8988T (cell line): ENCODE data around the gene FLT3.
"Not testable (repeated sequence)": the region's sequence is repeated elsewhere in the genome, so short reads cannot be mapped to it uniquely, and the experiment has no call there.

Experiments
- DNase-seq: peaks from one replicate; pipeline ENCODE4 v3.0.0; 2011

The FLT3 gene

GRCh38 chr13:27971236-27971645 is 129.1 kb downstream of the FLT3 start:
- no peak for DNase-seq

GRCh38 chr13:27970382-27971235 is 129.8 kb downstream of the FLT3 start:
- no peak for DNase-seq

DNA sequence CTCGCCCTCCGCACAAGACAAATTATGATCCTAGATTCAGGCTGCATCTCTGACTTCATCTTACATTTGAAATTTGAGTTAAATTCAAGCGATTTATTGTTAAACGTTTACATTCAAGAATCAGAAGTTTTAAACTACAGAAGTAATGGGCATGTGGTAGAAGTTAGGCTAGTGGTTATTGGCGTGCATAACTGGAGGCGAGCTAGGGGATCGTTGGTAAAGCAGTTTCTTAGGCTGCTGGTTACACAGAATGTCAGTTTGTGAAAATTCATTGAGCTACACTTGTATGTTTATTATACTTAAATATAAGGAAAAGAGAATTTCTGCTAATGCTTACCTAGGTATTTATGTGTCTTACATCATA is 130.5 kb downstream of the FLT3 start:
- DNase-seq, result no peak

- peak; percentile 87 for DNase-seq
Measured at GRCh38 chr13:27969082-27969865, 131.1 kb downstream of the FLT3 start, which contains the start of gene CDX2. Gene CDX2, minus strand, starts transcription at chr13:27969315. Its CDS starts 309 bp downstream, at chr13:27969006.

GRCh38 chr13:27968316-27969081 is 131.9 kb downstream of the FLT3 start:
- peak; percentile 82 for DNase-seq

- peak; percentile 79 for DNase-seq
Measured at GRCh38 chr13:27967736-27968315, 132.6 kb downstream of the FLT3 start.

GRCh38 chr13:27967203-27967735 is 133.1 kb downstream of the FLT3 start:
- DNase-seq, result peak; percentile 33

DNA sequence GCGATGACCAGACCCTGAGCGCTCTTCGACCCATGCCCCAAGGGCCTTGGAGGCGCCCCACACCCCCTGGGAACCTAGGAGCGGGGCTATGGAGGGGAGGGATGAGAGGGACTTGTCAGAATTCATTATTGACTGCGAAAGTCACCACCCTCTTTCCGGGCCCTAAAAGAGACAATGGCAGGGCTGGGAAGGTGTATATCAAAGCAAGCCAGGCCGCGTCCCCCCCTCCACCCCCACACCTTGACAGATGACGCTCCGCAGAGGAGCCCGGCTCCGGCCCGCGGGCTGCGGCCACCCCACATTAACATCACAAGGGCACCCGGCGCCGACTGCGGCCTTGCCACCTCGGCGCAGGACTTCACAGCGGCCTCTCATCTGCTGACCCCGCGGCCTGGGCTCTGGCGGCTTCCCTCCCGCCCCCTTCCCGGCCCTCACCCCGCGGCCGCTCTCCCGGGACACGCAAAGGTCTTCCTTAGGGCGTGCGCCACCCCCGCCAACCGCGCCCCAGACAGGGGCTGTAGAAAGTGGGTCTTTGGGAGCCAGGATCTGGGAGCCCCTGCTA is 133.7 kb downstream of the FLT3 start:
- no peak for DNase-seq

DNA sequence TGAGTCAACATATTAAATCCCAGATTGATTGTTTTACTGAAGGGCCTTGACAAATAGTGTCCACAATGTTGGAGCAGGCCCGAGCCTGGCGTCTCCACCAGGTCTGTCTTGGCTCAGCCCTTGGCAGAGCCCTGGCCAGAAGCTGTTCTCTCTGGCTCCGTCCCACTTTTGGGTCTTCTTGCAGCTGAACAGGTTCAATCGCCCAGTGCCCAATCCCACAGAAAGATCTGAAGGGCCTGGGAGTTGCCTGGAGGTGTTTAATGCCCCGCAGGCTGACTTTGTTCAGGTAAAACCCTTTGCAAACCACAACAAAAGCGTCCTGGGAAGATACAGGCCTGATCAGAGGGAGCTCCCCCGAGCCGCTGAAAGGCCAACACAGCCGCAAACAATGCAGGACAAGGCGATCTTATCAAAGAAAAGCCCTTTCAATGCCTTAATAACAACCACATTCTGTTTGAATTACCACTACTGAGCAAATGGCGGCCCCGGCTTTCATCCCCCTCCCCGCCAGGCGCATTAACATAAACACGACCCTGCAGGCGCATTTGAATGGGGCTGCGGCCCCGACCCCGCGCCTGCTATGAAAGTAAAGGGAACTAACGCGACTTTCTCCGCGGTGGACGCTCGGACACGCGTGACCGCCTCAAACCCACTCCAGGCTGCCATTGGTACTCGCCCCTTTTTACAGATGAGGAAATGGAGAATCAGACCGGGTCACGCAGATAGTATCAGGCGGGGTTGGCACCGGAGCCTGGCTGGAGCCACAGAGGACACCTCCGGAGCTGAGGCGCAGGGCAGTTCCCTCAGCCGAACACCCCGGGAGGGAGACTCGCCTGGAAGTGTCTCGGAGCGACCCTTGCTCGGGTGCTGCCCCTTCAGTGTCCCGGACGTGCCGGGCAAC is 134.4 kb downstream of the FLT3 start:
- no peak for DNase-seq

- no peak for DNase-seq
Measured at GRCh38 chr13:27965343-27965739, 135.0 kb downstream of the FLT3 start.

- DNase-seq, result no peak
Measured at GRCh38 chr13:27964741-27965323, 135.5 kb downstream of the FLT3 start.

- DNase-seq, result not testable (repeated sequence)
Measured at GRCh38 chr13:27964206-27964605, 136.2 kb downstream of the FLT3 start.

DNA sequence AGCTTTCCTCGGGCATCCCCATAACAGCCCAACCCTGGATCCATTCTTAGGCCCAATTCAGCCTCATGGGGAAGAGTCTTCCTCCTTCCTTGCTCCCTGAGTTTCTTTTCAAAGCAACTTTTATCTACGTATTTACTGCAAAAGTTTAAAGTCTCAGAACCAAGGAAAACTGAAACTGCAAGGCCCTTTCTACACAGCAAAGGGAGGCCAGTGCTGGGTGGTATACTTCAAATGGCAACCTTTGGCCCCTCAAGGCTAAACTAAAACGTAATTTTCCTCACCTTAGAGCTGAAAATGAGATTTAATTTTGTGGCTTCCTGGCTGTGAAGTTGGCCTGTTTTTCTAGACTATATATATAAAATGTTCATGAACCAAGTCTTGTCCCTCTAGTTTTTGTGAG is 136.9 kb downstream of the FLT3 start:
- no peak for DNase-seq

DNA sequence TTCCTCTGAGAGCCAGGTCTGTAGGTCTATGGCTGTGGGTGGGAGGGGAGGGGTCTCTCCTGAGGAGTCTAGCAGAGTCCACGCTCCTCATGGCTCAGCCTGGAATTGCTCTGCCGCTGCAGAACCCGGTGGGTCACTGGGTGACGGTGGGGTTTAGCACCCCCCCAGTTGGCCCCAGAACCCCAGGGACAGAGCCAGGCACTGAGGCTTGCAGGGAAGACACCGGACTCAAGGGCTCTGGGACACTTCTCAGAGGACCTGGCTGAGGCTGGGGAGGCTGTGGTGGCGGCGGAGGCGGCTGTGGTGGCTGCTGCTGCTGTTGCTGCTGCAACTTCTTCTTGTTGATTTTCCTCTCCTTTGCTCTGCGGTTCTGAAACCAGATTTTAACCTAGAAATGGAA is 137.4 kb downstream of the FLT3 start:
- DNase-seq, result no peak

- DNase-seq, result no peak
Measured at GRCh38 chr13:27962128-27962841, 138.1 kb downstream of the FLT3 start.

DNA sequence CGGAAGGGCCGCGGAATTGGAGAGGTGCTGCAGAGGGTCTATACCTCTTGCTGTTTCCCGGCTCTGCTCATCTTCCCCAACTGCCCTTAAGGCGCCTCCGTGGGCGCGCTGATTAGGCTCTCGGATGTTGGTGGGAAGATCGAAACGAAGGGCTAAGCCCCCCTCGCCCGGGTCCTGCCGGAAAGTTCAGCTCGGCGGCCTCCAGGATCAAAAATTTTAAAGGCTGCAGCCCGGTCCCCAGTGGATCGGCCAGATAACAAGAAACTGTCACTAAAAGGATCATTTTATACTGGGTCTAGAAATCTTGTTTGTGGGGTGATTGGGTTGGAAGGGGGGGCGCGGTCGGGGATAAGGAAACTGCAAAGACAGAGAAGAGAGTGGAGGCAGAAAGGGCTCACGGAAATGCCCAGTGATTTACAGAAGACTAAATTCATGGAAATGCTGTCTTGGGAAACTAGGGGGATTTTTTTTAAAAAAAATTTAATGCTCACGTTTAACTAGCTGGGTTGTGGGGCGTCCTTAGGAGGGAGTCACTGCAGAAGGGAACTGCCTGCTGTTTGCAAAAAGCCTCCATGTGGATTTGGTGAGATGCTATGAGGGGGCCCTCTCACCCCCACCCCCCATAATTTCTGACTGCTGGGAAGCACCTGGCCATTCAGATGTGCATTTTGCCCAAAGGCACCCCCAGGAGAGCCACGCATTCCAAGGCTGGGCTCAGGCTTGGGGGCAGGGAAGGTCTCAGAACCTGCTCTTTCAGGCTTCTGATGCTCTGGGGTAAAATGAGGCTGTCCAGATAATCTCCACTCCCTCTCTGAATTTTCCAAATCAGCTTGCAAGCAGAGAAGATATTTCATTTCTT is 138.9 kb downstream of the FLT3 start:
- DNase-seq, result no peak

DNA sequence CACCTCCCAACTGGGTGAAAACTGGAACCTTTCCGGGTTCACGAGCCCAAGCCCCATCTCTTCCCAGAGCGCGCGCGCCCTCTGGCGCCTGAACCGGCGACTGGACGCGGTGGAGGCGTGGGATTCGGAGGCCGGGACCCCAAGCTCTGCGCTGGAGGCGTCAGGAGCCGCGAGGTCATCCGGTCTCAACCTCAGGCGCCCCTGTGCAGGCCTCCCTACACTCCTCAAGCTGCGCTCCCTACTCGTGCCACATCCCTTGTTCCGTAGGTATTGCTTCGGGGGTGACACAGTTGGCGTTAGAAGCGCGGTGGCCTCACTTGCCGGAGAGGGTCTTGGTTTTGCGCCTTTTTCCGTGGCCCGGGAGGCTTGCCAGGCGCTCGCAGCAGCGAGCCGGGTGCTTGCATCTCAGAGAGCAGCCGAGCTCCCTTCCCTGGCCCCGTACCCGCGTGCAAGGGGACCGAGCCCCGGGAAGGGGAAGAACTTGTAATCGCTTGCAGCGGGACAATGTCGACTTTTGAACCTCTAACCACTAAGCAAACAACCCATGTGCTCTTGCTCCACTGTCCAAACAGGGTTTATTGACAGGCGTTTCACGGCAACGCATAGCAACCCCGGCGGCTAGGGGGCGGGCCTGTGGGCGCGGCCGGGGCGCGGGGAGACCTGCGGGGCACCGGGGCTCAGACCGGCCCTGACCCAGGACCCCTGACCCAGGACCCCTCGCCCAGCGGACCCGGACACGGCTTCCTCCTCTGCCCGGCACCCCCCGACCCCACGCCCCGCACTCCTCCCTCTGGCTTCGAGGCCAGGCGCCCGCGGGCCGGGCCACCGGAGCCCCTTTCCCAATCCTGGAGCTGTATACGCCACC is 139.8 kb downstream of the FLT3 start:
- peak; percentile 75 for DNase-seq

DNA sequence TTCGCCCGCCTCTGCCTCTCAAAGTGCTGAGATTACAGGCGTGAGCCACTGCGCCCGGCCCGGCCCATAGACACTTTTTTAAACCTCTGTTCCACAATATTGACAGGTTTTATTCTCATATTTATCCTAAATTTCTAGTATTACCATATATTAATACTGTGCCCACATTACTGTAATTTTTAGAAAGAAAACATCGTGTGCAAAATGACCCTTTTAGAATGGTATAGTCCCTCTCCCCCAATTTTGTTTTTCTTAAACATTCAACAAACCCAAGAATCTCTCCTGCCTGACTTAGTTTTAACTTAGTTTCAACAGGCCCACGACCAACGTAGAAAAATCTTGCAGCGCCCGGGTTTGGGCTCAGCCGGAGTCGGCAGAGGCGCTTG is 140.4 kb downstream of the FLT3 start:
- DNase-seq, result no peak
